ENCODE measurements around the gene UBE2J2. TPM values are rescaled to one million over a fixed set of nuclear protein-coding genes. Genes with fewer than 3 reads are reported as not detected.

UBE2J2 gene
- total RNA-seq, 1 donor from 2014 or later = 37.2 TPM

GRCh38 chr1:1245178-1245816 is 28.4 kb downstream of the UBE2J2 start:
- no peak for DNase-seq (ENCODE audit: low spot score)
- intact Hi-C loops (cut with DNase I) = no loop called here

GRCh38 chr1:1244192-1244811 is 29.4 kb downstream of the UBE2J2 start:
- no peak for DNase-seq (ENCODE audit: low spot score)
- intact Hi-C loops (cut with DNase I) = no loop called here

- intact Hi-C loops (cut with DNase I) = no loop called here
- no peak for DNase-seq (ENCODE audit: low spot score)
These were observed 29.9 kb downstream of the UBE2J2 start for GRCh38 chr1:1243807-1244191.

GRCh38 chr1:1243266-1243660 is 30.4 kb downstream of the UBE2J2 start:
- intact Hi-C loops (cut with DNase I) = no loop called here
- DNase-seq (ENCODE audit: low spot score) = no peak

- intact Hi-C loops (cut with DNase I) = no loop called here
- DNase-seq (ENCODE audit: low spot score) = no peak
These were observed 31.0 kb downstream of the UBE2J2 start for GRCh38 chr1:1242461-1243265.

- DNase-seq (ENCODE audit: low spot score) = no peak
- intact Hi-C loops (cut with DNase I) = no loop called here
These were observed 31.9 kb downstream of the UBE2J2 start for GRCh38 chr1:1241588-1242219.

GRCh38 chr1:1240822-1241587 is 32.6 kb downstream of the UBE2J2 start:
- intact Hi-C loops (cut with DNase I) = no loop called here
- DNase-seq (ENCODE audit: low spot score) = no peak

- DNase-seq (ENCODE audit: low spot score) = no peak
- intact Hi-C loops (cut with DNase I) = no loop called here
These were observed 33.3 kb downstream of the UBE2J2 start for GRCh38 chr1:1240348-1240732.

- intact Hi-C loops (cut with DNase I) = no loop called here
- DNase-seq (ENCODE audit: low spot score) = no peak
These were observed 33.9 kb downstream of the UBE2J2 start for GRCh38 chr1:1239614-1240347.

GRCh38 chr1:1239227-1239613 is 34.4 kb downstream of the UBE2J2 start:
- intact Hi-C loops (cut with DNase I) = no loop called here
- no peak for DNase-seq (ENCODE audit: low spot score)

- intact Hi-C loops (cut with DNase I) = no loop called here
- DNase-seq (ENCODE audit: low spot score) = no peak
These were observed 34.9 kb downstream of the UBE2J2 start for GRCh38 chr1:1238702-1239178.

GRCh38 chr1:1237874-1238701 is 35.6 kb downstream of the UBE2J2 start:
- no peak for DNase-seq (ENCODE audit: low spot score)
- intact Hi-C loops (cut with DNase I) = no loop called here

- intact Hi-C loops (cut with DNase I) = no loop called here
- no peak for DNase-seq (ENCODE audit: low spot score)
These were observed 36.4 kb downstream of the UBE2J2 start for GRCh38 chr1:1236945-1237873.

GRCh38 chr1:1236176-1236763 is 37.4 kb downstream of the UBE2J2 start:
- intact Hi-C loops (cut with DNase I) = no loop called here
- DNase-seq (ENCODE audit: low spot score) = no peak

GRCh38 chr1:1235016-1235744 is 38.5 kb downstream of the UBE2J2 start:
- intact Hi-C loops (cut with DNase I) = no loop called here
- no peak for DNase-seq (ENCODE audit: low spot score)
